Glutamatergic neuron (in vitro differentiated cells): ENCODE data around the gene FGGY. TPM values are rescaled to one million over a fixed set of nuclear protein-coding genes. Genes with fewer than 3 reads are reported as not detected.

Source experiments
- DNase-seq: peaks from one replicate; pipeline ENCODE4 v3.0.0; 2022
- H3K27ac Mint-ChIP-seq: one replicate; pipeline ENCODE4 v1.8.0; 2020; ENCODE audit warnings: mild to moderate bottlenecking, mixed read lengths, inconsistent platforms; ENCODE audit not compliant: unreplicated experiment
- H3K27me3 Mint-ChIP-seq: one replicate; pipeline ENCODE4 v1.8.0; 2020; ENCODE audit warnings: mild to moderate bottlenecking, moderate library complexity, mixed read lengths, inconsistent platforms; ENCODE audit not compliant: unreplicated experiment
- H3K36me3 Mint-ChIP-seq: one replicate; pipeline ENCODE4 v1.8.0; 2020; ENCODE audit warnings: mild to moderate bottlenecking, mixed read lengths, inconsistent platforms; ENCODE audit not compliant: unreplicated experiment
- H3K4me1 Mint-ChIP-seq: one replicate; pipeline ENCODE4 v1.8.0; 2020; ENCODE audit warnings: mild to moderate bottlenecking, low read depth, mixed read lengths, inconsistent platforms; ENCODE audit not compliant: unreplicated experiment
- H3K4me3 Mint-ChIP-seq: one replicate; pipeline ENCODE4 v1.8.0; 2020; ENCODE audit warnings: mild to moderate bottlenecking, mixed read lengths, inconsistent platforms; ENCODE audit not compliant: unreplicated experiment
- H3K9me3 Mint-ChIP-seq: one replicate; pipeline ENCODE4 v1.8.0; 2020; ENCODE audit warnings: mild to moderate bottlenecking, moderate library complexity, mixed read lengths, inconsistent platforms; ENCODE audit not compliant: unreplicated experiment
- CTCF ChIP-seq: fragments of 200-600 bp; sonication (generic); IDR thresholded peaks from one replicate; pipeline ENCODE4 v1.5.0; 2021; ENCODE audit not compliant: partially characterized antibody, unreplicated experiment
- total RNA-seq: library from RNA; stranded (reverse); fragmentation: NEBNext Ultra II Directional; extraction: Animal tissue kit (Norgen Biotek cat#: 25700); gene quantifications from one replicate; pipeline ENCODE4 v1.2.1, GENCODE V29; 2021; ENCODE audit not compliant: unreplicated experiment

The FGGY gene
- total RNA-seq, 1 donor from 2014 or later, result 11.6 TPM

- H3K4me3 Mint-ChIP-seq, result no peak overlapping the region
- TF ChIP-seq CTCF, result no peak
- no peak for DNase-seq
- H3K4me1 Mint-ChIP-seq, result peaks cover 9% of the 10 kb centered on the region
- peaks cover 2% of the 10 kb centered on the region for H3K27me3 Mint-ChIP-seq
- peaks cover 10% of the 10 kb centered on the region for H3K36me3 Mint-ChIP-seq
- H3K9me3 Mint-ChIP-seq, result peaks cover 2% of the 10 kb centered on the region
- H3K27ac Mint-ChIP-seq, result no peak overlapping the region
Observed at GRCh38 chr1:59657873-59658465, 361.1 kb downstream of the FGGY start.

- no peak for TF ChIP-seq CTCF
- H3K27me3 Mint-ChIP-seq, result no peaks in the 10 kb centered on the region
- H3K4me3 Mint-ChIP-seq, result no peak overlapping the region
- H3K4me1 Mint-ChIP-seq, result peaks cover 23% of the 10 kb centered on the region
- DNase-seq, result peak; percentile 46
- H3K27ac Mint-ChIP-seq, result no peak overlapping the region
- H3K9me3 Mint-ChIP-seq, result no peaks in the 10 kb centered on the region
- H3K36me3 Mint-ChIP-seq, result peaks cover 5% of the 10 kb centered on the region
Observed at GRCh38 chr1:59664166-59664565, 367.3 kb downstream of the FGGY start.

- DNase-seq, result no peak
- Mint-ChIP-seq H3K27me3 (no peaks in the 10 kb centered on the region), H3K4me3 (no peak overlapping the region), H3K36me3 (peaks cover 5% of the 10 kb centered on the region), H3K9me3 (peaks cover 1% of the 10 kb centered on the region), H3K27ac (no peak overlapping the region), H3K4me1 (peaks cover 23% of the 10 kb centered on the region)
- TF ChIP-seq CTCF, result no peak
Observed at GRCh38 chr1:59666106-59666505, 369.2 kb downstream of the FGGY start.

GRCh38 chr1:59667020-59667419, 370.1 kb downstream of the FGGY start:
- Mint-ChIP-seq H3K36me3 (peaks cover 5% of the 10 kb centered on the region), H3K27ac (no peak overlapping the region), H3K4me3 (no peak overlapping the region), H3K4me1 (peaks cover 23% of the 10 kb centered on the region), H3K9me3 (peaks cover 3% of the 10 kb centered on the region), H3K27me3 (no peaks in the 10 kb centered on the region)
- DNase-seq, result no peak
- no peak for TF ChIP-seq CTCF

GRCh38 chr1:59669752-59670312, 372.9 kb downstream of the FGGY start:
- H3K4me3 Mint-ChIP-seq, result no peak overlapping the region
- peaks cover 9% of the 10 kb centered on the region for H3K4me1 Mint-ChIP-seq
- no peaks in the 10 kb centered on the region for H3K27me3 Mint-ChIP-seq
- TF ChIP-seq CTCF, result no peak
- no peak for DNase-seq
- no peak overlapping the region for H3K27ac Mint-ChIP-seq
- peaks cover 3% of the 10 kb centered on the region for H3K9me3 Mint-ChIP-seq
- peaks cover 5% of the 10 kb centered on the region for H3K36me3 Mint-ChIP-seq
